ENCODE data around the gene C4orf46.

- TF ChIP-seq MAX (IDR thresholded peaks at IDR 0.05) (no peak), CREB1 (IDR thresholded peaks at IDR 0.05; ENCODE audit: low read depth) (no peak), REST (IDR thresholded peaks at IDR 0.05; ENCODE audit: low read depth) (no peak), TAF1 (IDR thresholded peaks at IDR 0.05; ENCODE audit: low read depth) (no peak), NFIC (IDR thresholded peaks at IDR 0.05) (no peak), YY1 (IDR thresholded peaks at IDR 0.05; ENCODE audit: low read depth) (no peak), CEBPB (IDR thresholded peaks at IDR 0.05) (no peak), RAD21 (IDR thresholded peaks at IDR 0.05; ENCODE audit: low read depth) (no peak), EP300 (IDR thresholded peaks at IDR 0.05; ENCODE audit: borderline replicate concordance) (no peak), EGR1 (IDR thresholded peaks at IDR 0.05) (no peak), FOXM1 (IDR thresholded peaks at IDR 0.05; ENCODE audit: borderline replicate concordance, low read depth) (no peak), ZBTB7A (IDR thresholded peaks at IDR 0.05; ENCODE audit: low read depth) (no peak)
Measured at GRCh38 chr4:158714937-158715336, 43.2 kb upstream of the C4orf46 start.
